Measurements from ENCODE around the gene HOXB2.
"Not testable (repeated sequence)": the region's sequence is repeated elsewhere in the genome, so short reads cannot be mapped to it uniquely, and the experiment has no call there.

The HOXB2 gene

DNA sequence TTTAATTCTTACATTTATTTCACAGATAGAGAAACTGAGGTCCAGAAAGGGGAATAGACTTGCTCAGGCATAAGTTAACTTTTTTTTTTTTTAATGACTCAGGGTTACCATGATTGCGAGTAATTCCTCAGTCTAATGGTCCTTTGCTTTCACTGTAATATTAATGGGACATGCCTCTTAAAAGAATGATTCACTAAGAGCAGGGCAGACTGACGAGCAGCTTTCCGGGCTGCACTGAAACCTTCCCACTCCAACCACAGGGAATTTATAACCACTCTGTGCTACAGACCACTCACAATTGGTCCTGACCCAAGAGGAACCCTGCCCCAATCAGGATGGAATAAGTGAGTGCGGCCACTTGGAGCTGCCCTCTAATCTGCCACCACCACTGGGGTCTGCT, 5.7 kb downstream of the HOXB2 start:
- no peak for DNase-seq

DNA sequence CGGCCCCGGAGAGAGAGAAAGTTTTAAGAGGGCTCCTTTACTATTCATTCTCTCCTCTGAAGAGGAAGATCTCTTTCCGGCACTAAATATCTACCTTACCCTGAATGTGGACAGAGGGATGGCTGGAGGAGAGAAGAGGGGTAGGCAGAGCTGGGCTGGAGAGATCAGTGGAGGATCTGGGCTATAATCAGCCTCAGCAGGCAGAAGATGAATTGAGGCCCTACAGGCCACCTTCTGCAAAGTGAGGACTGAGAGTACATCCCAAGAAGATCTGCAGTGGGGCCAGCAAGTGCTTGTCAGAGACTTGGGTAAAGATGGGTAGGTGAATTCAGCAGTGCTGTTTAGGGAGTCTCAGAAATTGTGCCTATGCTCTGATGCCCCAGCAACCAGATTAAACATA, 7.6 kb downstream of the HOXB2 start:
- DNase-seq, result no peak

DNA sequence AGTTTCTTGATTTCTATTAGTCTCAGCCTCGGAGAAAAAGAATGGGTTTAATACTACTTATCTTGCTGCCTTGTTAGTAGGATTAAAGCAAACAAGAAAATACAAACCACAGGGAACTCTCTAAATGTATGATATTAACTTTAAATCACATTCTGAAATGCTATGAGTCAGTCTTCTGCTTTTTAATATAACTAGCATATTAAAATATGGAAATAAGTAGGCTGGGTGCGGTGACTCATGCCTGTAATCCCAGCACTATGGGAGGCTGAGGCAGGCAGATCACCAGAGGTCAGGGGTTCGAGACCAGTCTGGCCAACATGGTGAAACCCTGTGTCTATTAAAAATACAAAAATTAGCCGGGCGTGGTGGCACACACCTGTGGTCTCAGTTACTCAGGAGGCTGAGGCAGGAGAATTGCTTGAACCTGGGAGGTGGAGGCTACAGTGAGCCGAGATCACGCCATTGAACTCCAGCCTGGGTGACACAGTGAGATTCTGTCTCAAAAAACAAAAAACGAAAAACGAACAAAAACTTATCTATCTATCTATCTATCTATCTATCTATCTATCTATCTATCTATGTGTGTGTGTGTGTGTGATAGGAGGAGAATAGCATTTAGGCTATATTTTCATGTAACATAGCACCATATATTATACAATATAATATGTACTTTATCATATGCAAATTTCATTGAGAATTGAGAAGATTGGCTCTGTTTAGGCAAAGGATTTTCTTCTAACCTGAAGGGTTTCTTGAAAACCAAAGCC, 8.9 kb downstream of the HOXB2 start:
- DNase-seq, result not testable (repeated sequence)

DNA sequence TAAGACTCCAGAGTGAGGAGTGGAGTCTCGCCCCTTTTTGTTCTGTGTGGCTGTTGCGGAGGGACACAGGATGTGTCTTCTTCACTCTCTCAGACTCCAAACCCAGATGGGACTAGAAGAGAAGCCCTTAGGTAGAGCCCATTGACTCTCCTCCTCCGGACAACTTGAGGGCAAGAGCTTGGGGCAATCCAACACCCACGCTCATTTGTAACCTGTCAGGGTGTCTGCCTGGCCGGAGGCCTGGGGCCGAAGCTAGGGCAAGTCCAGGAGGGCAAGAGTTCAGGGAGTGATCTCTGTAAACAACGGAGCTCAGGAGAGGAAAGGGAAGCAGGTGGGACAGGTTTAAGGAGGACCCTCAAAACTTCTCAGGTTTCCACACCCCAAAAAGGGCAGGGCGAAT, 12.6 kb downstream of the HOXB2 start:
- DNase-seq, result no peak

DNA sequence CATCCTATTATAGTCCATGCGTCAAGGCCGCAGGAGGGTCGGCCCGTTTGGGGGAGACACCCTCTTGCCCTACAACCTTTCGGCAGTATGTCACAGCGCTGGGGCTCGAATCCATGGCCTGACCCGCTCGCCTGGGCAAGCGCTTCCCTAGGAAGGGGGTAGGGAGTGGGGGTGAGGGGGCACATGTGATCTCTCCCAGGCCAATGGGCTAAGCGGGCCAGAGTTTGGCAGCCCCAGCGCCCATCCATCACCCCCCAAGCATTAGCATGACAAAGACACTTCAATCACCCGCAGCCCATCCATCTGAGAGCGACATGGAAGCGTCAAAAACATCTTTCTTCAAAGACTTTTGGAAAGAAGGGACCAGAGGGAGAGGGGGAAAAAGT, 14.0 kb downstream of the HOXB2 start, which contains the start of gene HOXB1:
TSS of gene HOXB1 (minus strand) at position 125 of the 386 bp plus-strand sequence. CDS start at position 18, 107 bp downstream.
- DNase-seq, result no peak

- DNase-seq, result no peak
These were observed 14.6 kb downstream of the HOXB2 start for GRCh38 chr17:48530208-48530886.

- DNase-seq, result no peak
These were observed 15.3 kb downstream of the HOXB2 start for GRCh38 chr17:48529683-48530009.

GRCh38 chr17:48528936-48529682, 15.8 kb downstream of the HOXB2 start:
- DNase-seq, result no peak

DNA sequence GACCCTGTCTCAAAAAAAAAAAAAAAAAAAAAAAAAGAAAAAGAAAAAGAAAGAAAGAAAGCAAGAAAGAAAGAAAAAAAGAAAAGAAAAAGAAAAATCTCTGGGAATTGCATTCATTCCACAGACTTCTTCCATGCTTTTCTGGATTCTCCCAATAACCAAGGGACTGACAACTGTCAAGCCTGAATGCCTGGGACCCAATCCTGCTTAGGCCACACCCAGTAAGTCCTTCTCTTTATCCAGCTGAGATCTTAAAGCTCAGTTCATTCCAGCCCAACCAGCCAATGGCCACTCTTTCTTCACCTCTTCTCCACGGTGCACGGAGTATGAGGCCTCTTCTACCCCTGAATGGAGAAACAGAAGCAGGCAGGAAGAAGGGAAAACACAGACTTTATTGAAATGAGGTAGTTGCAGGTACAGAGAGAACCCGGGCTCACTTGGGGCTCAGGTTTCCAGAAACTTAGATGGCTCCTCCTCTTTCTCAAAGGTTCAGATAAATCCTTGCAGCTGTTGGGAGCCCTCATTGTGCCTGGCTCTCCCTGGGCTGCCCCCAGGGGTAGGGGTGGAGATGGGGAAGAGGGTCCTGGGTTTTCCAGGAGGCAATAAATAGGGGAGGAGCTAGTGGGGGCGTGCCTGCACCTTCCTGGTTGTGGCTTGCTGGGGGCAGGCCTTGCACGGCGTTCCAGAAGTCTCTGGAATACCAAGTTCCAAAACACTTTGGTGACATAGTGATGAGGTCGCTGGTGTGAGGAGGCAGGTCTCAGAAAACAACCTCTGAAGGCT, 16.6 kb downstream of the HOXB2 start:
- DNase-seq, result no peak

DNA sequence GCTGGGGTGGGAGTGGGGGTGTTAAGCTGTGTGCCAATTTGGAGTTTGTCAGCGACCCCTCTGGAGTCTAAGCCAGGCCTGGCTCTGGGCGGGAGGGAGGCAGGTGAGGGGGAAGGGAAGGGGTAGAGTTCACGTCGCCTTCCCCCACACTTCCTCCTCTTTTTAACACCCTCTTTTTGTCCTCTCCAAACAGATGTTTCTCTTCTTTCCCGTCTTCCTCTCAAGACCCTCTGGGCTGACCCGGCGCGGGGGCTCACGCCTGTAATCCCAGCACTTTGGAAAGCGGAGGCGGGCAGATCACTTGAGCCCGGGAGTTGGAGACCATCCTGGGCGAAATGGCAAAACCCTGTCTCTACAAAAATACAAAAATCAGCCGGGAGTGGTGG, 17.4 kb downstream of the HOXB2 start:
- no peak for DNase-seq

GRCh38 chr17:48526608-48527546, 18.0 kb downstream of the HOXB2 start:
- DNase-seq, result no peak

DNA sequence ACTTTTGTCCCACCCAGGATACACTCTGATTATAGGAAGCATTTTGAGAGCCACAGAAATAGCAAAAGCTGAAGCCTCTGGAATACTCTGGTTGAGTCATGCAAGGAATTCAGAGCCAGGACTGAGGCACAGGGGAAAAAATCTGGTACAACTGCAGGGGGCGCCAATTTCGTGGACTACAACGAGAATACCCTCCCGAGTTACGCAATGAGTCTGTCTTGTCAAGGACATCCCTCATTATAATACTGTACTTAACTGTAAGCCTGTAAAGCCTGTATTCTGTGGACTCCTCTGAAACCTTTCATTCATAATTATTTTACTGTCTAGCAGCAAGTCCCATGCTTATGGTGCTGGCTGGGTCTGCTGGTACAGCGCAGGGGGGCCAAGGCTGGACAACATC, 21.9 kb downstream of the HOXB2 start:
- DNase-seq, result no peak

- DNase-seq, result no peak
These were observed 22.8 kb downstream of the HOXB2 start for GRCh38 chr17:48522031-48522653.

- no peak for DNase-seq
These were observed 24.3 kb downstream of the HOXB2 start for GRCh38 chr17:48520631-48521079.

- DNase-seq, result no peak
These were observed 25.5 kb downstream of the HOXB2 start for GRCh38 chr17:48519427-48519826.

DNA sequence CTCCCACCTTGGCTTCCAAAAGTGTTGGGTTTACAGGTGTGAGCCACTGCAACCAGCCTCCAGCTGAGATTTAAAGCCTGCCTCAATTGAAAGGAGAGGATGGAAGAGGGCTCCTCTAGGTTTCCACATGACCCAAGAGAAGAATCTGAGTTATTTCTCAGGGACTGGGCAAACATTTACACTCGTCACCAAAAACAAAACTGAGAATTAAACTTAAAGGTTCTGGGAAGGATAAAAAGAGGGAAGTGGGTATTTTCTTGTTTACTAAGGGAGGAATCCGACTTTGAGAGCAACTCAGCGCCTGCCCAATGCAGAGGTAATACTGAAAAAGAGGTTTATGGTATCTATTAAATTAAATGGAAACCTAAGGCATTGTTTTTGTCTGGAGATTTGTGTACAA, 27.4 kb downstream of the HOXB2 start:
- no peak for DNase-seq

- no peak for DNase-seq
These were observed 28.7 kb downstream of the HOXB2 start for GRCh38 chr17:48515925-48516900.

DNA sequence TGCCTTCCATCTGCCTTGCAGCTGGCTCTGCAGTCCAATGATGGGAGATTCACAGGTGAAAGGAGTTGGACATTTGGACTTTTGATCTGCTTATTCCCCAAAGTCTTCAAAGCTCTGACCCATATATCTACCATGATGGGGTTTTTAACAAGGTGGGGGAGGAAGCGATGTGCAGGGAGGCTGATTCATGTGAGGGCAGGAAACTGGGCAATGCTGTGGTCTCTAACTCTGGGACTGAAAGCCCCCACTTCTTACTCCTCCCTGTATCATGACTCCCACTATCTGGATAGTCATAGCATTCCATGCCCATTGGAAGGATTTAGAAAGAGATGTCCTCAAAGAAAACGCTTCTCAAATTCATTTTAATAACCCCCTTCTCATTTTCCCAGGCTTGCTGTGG, 30.4 kb downstream of the HOXB2 start:
- no peak for DNase-seq

GRCh38 chr17:48513666-48514455, 31.0 kb downstream of the HOXB2 start:
- no peak for DNase-seq

Measured in CD4-positive, alpha-beta T cell treated with Interleukin-15 for 1 hour (primary cell).